GM19463 (cell line): ENCODE data around the gene DGUOK.

Experiments
- ATAC-seq: cut with Tn5 transposase; IDR thresholded peaks from one replicate; pipeline ENCODE4 v1.9.1; 2021; ENCODE audit warnings: mild to moderate bottlenecking, moderate library complexity; ENCODE audit not compliant: unreplicated experiment

DGUOK gene

DNA sequence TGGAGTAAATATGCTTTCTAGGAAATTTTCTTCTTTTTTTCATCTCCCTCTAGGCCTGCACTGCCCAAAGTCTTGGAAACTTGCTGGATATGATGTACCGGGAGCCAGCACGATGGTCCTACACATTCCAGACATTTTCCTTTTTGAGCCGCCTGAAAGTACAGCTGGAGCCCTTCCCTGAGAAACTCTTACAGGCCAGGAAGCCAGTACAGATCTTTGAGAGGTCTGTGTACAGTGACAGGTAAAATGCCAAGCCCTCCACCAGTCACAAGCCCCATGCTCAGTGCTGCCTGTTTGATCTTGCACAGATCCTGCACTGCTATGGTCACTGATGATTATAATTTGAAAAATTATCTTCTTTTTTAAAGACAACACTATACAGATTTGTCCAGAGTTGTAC is 20.0 kb downstream of the DGUOK start:
- ATAC-seq: no peak

DNA sequence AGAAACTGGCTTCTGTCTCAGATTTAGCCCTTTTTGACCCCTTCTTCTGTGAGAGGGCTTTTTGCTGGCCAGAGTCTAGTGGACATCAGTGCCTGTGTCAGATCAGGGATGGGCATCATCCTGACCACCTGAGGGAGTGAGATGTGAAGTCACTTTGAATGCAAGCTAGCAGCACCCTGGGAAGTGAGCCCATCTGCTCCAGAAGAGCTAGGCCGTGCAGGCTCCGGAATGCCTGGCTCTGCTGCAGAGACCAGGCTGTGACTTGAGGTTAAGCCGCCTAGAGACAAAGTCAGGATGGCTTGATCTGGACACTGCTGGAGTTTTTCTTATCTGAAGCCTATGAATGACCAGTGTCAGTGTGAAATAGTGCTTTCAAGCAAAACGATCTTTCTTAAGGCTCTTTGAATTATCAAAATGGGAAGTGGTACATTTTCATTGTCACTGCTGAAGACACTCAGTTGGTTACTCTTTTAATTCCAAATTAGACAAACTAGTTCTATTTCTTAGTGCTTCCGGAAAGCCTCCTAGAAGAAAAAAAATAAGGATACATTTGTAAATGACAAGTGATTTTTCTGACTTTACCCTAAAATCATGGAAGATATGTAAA is 20.8 kb downstream of the DGUOK start:
- no peak for ATAC-seq

DNA sequence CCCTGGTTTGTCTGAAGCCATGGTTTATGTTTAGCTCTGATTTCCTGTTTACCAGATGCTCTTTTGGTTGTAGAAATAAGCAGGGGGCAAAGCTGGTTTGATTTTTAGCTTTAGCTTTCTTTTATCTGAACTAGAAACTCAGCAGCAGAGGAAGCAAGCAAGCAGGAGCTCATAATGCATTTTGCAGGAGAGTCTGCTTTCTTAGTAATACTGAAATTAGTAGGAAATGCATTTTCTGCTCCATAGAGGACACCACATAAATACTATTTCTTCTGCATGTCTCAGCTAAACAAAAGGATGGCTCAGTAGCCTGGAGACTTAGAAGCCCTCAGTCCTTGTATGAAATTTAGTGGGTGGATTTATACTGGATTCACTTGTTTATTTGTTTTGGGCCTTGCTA is 23.1 kb downstream of the DGUOK start:
- ATAC-seq: no peak

DNA sequence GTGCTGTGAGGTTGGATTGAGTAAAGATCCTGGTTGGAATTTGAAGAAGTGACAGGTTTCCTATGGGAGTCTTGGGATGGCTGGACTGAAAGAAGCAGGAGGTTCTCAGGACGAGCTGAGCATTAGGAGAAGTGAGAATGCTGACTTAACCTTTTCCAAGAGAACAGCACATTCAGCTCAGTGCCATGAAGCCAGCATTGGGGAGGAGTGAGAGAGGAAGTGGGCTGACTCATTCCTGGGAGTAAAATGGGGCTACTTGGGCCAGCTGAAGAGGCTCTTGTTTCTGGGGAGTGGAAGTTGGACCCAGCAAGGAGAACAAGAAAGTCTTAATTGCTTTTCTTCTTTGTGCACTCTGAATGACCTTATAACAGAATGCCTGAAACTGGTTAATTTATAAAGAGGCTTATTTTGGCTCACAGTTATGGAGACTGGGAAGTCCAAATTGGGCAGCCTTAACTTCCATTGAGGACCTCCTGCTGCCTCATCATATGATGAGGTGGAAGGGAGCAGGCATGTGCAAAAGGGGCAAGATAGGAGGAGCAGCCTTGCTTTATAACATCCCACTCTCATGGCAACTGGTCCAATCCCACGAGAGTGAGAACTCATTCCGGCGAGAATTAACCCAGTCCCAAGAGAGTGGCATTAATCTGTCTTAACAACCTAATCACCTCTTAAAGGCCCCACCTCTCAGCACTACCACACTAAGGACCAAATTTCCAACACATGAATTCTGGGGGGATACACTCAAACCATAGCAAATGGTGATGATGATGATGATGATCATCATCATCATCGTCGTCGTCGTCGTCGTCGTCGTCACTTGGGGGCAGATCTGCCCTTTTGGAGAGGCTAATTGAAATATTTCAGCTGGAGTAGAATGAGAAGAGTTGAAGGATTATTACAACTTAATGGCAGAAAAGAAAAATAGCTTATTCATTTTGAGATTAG is 26.1 kb downstream of the DGUOK start:
- ATAC-seq: no peak

DNA sequence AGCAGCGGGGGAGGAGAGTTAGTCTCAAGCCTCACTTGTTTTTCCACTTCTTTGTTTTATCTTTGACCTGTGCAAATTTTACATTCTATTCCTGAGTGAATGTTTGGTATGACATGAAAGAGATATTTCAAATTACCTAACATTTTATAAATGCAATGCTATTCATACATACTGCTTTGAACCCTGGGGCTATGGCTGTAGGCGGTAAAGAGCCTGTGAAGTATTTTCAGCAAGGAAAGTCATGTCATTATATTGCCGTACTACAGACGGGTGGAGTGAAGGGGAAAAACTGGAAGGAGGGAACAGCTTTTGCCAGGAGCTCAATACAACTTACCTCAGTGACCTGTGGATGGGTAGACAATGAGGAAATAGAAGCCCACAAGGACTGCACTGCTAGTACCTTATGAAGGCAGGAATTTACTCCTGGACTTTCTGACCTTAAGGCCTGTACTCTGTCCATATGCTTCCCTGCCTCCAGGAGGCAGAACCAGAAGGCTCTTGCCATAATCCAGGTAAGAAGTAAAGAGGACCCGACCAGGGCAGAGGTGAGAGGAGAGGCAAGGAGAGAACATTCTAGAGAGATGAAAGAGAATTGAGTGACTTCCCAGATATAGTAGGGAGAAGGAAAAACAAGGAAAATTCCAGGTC is 29.7 kb downstream of the DGUOK start:
- no peak for ATAC-seq

DNA sequence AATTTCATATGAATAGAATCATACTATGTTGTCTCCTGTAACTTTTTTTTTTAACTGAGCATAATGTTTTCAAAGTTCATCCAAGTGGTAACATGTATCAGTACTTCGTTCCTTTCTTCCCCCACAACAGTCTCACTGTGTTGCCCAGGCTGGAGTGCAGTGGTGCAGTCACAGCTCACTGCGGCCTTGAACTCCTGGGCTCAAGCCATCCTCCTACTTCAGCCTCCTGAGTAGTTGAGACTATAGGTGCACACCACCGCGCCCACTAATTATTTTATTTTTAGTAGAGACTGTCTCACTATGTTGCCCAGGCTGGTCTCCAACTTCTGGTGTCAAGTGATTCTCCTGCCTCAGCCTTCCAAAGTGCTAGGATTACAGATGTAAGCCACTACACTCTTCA is 34.6 kb downstream of the DGUOK start:
- ATAC-seq: no peak

DNA sequence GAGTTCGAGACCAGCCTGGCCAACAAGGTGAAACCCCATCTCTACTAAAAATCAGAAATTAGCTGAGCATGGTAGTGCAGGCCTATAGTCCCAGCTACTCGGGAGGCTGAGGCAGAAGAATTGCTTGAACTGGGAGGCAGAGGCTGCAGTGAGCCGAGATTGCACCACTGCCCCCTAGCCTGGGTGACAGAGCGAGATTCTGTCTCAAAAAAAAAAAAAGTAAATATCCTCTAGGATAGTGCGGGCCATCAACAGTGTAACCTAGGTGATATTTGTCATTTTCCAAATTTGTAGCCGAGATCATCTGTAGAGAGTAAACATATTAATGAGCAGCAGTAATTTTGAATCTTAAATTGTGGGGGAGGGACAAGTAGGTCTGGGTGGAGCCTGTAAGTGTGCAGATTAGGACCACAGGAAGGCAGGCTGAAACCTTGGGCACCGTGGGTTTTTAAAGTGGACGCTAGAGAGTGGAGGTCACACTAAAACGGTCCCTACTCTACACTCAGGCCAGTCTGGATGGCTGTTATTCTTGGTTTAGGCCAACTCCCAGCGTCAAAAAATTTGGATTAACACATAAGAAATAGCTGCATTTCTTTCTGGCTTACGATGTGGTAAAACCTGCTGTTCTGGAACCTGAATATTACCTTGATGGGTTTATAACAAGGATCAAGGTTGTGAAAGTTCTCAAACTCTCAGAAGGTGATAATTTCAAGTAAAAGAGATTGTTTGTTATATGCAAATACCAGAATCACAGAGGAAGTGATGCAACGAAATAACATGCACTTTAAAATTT is 35.3 kb downstream of the DGUOK start:
- no peak for ATAC-seq

DNA sequence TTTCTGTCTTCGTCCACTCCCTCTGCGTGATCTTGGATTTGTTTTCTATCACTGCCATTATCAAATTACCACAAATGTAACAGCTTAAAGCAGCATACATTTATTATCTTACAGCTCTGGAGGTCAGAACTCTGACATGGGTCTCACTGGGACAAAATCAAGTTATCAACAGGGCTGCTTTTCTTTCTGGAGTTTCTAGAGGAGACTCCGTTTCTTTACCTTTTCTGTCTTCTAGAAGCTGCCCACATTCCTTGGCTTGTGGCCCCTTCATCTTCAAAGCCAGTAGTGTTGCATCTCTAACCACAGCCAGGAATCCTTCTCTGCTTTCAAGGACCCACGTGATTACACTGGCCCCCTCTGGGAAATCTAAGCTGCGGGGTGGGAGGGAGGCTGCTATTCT is 36.1 kb downstream of the DGUOK start:
- no peak for ATAC-seq

DNA sequence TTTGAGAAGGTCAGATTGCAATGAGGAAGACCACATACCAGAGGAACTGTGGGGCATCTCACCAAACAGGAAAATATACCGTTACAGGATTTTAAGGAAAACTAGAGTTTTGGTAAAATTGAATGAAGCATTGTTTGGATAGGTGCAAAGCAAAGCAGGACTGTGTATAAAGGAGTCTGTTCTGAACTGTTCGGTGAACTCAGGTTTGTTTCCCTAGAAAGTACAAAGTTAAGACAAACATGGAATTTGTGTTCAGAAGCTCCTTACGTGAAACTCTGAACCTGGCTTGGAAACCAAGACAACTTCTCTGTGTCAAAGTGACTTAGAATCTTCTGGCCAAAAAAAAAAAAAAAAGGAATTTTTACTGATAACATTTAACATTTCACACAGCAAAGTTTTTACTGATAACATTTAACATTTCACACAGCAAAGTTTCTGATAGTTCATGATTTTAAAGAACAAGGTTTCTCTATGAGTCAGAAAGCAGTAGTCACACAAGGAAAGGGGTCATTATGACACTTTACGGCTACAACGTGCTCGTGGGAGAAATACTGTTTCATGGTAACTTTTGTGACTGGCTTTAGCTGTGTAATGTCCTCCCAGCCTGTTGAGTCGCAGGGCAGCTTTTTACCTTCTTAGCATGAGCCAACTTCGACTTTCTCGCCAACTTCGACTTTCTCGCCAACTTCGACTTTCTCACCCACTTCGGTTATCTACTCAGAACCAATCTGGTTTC is 36.9 kb downstream of the DGUOK start:
- peak; percentile 78 for ATAC-seq

DNA sequence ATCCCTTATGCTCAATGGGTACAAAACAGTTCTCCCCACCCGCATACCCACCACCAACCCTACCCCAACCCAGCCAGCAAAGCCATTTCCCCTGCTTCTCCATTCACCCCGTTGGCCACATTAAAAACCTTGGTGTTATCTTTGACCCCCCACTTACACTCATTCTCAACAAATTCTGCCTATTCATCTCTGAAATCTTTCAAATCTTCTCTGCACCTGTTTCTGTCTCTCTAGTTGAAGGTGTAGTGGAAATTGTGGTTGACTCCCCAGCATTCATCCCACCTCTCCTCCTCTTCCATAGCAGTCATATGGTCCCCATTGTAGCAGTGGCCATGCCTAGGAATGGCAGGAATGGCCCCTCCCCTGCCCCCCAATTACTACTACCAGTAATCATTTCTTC is 37.5 kb downstream of the DGUOK start:
- ATAC-seq: no peak

DNA sequence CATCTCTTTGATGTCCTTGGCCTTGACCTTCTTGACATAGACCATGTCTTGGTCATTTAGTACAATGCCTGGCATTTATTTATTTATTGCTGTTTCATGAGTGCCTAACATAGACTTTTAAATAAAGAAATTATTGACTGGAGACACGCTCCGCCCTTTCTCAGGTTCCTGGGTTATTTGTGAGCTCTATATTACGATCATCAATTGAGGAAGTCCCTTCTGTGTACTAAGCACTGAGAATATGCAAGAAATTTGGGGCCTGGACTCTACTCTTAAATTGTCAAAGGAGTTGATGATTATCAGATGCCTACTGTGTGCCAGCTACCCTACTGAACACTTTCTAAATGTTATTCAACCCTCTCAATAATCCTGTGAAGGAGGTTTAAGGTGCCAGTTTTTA is 38.4 kb downstream of the DGUOK start:
- no peak for ATAC-seq

DNA sequence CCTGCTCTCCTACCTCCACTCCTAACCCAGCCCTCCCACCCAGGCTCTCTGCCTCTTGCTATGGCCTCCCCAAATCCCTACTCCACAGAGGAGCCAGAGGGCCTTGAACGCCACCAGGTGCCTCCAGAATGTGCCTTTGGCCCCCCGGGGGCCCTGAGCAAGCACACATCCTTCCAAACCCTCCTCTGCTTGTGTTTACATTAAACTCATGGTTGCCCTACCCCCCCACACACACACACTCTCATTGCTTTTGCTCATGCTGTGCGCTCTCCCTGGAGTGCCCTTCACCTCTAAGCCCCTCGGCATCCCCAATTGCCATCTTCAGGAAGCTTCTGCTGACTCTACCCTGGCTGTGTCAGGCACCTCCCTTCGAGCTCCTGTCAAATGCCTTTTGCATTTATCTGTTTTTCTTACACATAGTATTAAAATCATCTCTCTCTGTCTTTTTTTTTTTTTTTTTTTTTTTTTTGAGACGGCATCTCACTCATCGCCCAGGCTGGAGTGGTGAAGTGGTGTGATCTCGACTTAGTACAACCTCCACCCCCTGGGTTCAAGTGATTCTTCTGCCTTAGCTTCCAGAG is 41.8 kb downstream of the DGUOK start:
- no peak for ATAC-seq

DNA sequence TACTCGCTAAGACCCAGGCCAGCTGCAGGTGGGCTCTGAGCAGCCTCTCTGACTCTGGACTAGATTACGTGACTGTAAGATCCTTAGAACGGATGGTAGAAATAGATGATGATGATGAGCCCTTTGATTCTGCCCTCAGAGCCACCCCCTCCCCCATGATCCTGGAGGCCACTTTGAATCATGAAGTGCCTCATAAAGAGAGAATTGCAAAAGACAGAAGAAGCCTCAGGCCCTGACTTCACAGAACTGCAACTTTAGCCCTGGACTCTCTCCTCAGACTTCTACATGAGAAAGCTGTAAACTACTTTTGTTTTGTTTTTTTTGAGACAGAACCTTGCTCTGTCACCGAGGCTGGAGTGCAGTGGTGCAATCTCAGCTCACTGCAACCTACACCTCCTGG is 42.7 kb downstream of the DGUOK start:
- ATAC-seq: no peak

DNA sequence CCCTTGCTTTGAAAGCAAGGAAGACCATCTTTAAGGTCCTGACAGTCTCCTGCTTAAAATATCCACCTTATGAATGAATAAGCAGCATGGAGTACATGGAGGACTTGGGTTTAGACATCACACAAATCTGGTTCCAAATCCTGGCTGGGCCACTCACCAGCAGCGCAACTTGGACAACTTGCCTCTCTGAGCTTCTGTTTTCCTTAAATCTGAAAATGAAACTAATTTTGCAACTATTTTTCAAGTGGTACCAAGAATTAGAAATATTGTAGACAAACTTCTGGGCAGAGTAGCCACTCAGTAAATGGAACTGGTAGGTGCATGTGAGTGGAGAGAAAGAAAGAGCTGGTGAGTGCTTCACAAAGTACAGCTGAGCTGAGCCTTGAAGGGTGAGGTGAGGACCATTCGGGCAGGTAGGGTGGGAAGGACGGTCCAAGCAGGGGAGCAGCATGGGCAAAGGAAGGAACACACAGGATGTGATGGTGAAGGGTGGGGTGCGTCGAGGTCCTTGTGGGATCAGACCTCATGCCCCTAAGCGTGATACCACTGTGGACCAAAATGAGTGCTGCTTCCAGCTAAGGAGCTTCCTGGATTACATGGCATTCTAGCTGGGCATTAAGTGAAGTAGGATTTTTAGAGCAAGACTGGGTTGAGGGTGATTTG is 43.6 kb downstream of the DGUOK start:
- ATAC-seq: no peak

DNA sequence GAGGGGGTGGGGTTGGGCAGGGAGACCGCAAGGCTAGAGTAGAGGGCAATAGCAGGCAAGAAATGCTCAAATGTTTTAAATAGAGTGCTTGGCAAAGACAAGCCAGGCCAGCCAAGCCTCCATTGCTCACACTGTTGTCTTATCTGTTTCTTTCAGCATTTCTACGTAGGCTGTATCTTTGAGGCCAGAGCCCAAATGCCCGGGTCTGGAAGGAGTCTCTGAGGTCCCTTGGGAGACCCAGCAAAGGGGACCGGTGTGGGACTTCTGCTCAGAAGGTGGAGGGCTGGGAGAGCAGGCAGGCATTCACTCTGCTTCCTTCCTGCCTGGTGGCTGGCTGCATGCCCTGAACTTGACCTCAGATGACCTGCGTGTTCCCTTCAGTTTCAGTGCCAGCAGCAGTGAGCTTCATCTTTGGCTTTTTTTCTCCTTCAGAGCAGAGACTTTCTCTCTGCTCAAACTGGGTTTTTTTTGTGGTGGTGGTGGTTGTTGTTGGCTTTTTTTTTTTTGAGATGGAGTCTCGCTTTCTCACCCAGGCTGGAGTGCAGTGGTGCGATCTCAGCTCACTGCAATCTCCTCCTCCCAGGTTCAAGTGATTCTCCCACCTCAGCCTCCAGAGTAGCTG is 44.3 kb downstream of the DGUOK start:
- peak; percentile 91 for ATAC-seq

DNA sequence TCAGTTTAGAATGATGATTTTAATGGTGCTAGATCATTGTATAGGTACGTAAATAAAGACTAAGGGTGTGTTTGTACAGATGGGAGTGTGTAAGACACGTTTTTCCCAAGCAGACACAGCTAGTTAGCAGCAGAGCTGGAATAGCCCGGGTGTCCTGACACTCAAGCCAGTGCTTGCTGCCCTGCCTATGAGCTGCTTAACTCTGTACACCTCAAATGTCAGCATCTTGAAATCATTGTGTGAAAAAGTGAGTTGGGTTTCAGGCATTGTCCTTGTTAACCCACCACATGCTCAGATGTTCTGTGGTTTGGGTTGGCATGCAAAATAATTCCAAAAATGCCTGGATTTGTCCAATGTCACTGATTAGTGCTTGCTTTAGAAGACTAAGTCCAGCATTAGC is 45.0 kb downstream of the DGUOK start:
- ATAC-seq: no peak

DNA sequence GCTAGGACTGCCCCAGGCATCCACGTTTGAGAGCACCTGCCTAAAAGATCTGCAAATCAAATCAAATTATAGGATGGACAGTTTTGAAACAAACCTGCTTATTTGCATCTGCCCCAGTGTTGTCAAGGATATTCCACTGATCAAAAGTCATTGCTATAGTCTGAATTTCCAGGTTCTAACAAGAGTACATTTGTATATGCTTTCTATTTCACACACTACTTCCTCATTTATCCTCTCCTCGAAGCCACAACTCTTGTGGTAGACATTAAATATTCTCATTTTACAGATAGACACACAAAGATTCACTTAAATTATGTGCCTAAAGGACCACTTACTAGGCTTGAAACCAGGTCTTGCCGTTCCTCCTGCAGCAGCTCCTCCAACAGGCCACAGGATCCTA is 46.2 kb downstream of the DGUOK start:
- no peak for ATAC-seq

DNA sequence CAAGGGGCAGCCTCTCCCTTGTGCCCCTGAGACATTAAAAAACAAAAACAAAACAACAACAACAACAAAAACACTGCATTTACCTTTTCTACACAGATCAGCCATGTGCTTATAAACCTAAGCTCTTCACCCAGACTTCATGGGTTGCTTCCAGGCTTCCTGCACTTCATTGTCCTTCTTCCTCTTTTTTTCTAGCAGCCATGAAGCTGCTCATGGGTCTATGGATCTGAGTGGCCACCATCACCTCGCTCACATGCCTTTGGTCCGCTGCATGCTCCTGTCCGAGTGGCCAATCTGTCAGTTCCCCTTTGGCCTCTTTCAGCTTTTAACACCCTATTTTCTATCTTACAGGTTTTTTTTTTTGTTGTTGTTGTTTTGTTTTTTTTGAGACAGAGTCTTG is 49.1 kb downstream of the DGUOK start:
- no peak for ATAC-seq

DNA sequence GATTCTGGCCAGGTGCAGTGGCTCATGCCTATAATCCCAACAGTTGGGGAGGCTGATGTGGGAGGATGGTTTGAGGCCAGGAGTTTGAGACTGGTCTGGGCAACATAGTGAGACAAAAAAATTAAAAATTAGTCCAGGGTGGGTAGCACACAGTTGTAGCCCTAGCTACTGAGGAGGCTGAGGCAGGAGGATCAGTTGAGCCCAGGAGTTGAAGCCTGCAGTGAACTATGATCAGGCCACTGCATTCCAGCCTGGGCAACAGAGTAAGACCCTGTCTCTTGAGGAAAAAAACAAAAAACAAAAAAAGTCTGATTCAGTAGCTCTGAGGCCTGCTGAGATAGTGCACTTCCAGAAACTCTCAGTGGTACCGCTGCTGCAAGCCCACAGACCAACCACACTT is 50.1 kb downstream of the DGUOK start:
- ATAC-seq: no peak
